Duodenal mucosa (tissue), 2 donors: ENCODE data around the gene SMIM24.

Source experiments
- H3K27ac ChIP-seq: one replicate; pipeline ENCODE4 v1.7.0; 2013; ENCODE audit warnings: low read depth, low read length
- H3K27me3 ChIP-seq, 2 donors: one replicate each; pipeline ENCODE4 v1.7.0; 2013; ENCODE audit warnings: low read length in 2 of 2, control low read depth in 1 of 2; ENCODE audit not compliant: insufficient read depth in 2 of 2, control insufficient read depth in 1 of 2
- H3K36me3 ChIP-seq, 2 donors: one replicate each; pipeline ENCODE4 v1.7.0; 2013; ENCODE audit warnings: low read length in 2 of 2, control low read depth in 1 of 2; ENCODE audit not compliant: insufficient read depth in 2 of 2, control insufficient read depth in 1 of 2
- H3K4me1 ChIP-seq, 2 donors: one replicate each; pipeline ENCODE4 v1.7.0; 2013; ENCODE audit warnings: low read length in 2 of 2, control low read depth in 1 of 2; ENCODE audit not compliant: insufficient read depth in 2 of 2, control insufficient read depth in 1 of 2
- H3K4me3 ChIP-seq, 2 donors: one replicate each; pipeline ENCODE4 v1.7.0; 2013; ENCODE audit warnings: low read length in 2 of 2, low read depth in 1 of 2
- H3K9ac ChIP-seq, 2 donors: one replicate each; pipeline ENCODE4 v1.7.0; 2013; ENCODE audit warnings: low read length in 2 of 2, low read depth in 1 of 2
- H3K9me3 ChIP-seq, 2 donors: one replicate each; pipeline ENCODE4 v1.7.0; 2013; ENCODE audit warnings: low read length in 2 of 2, control low read depth in 1 of 2; ENCODE audit not compliant: control insufficient read depth in 1 of 2

The SMIM24 gene

GRCh38 chr19:3481241-3482090, 1.1 kb upstream of the SMIM24 start:
- H3K27ac ChIP-seq: peak overlapping the region; percentile 81
- peaks cover 16 to 24% of the 10 kb centered on the region in 2 donors for H3K4me1 ChIP-seq
- H3K36me3 ChIP-seq: peaks cover under 1 to 17% of the 10 kb centered on the region in 2 donors
- no peaks in the 10 kb centered on the region for H3K27me3 ChIP-seq
- peak overlapping the region; percentile 51 to 62 for H3K9ac ChIP-seq
- no peaks in the 10 kb centered on the region for H3K9me3 ChIP-seq
- peak overlapping the region; percentile 44 to 64 for H3K4me3 ChIP-seq

GRCh38 chr19:3479834-3480215, 500 bp downstream of the SMIM24 start:
- Histone ChIP-seq H3K9ac (peak overlapping the region in 1 of 2 donors; percentile 66), H3K4me3 (peak overlapping the region; percentile 50 to 58), H3K27ac (peak overlapping the region; percentile 87), H3K27me3 (no peaks in the 10 kb centered on the region), H3K36me3 (peaks cover 8 to 33% of the 10 kb centered on the region in 2 donors), H3K4me1 (peaks cover 20 to 36% of the 10 kb centered on the region in 2 donors), H3K9me3 (no peaks in the 10 kb centered on the region)

- peak overlapping the region; percentile 37 to 40 for H3K4me3 ChIP-seq
- H3K27ac ChIP-seq: peak overlapping the region; percentile 20
- peaks cover 8 to 36% of the 10 kb centered on the region in 2 donors for H3K36me3 ChIP-seq
Measured at GRCh38 chr19:3479177-3479833, 1.0 kb downstream of the SMIM24 start.

GRCh38 chr19:3478409-3479176, 1.7 kb downstream of the SMIM24 start:
- Histone ChIP-seq H3K27me3 (no peaks in the 10 kb centered on the region), H3K36me3 (peaks cover 8 to 37% of the 10 kb centered on the region in 2 donors), H3K4me1 (peaks cover 33 to 46% of the 10 kb centered on the region in 2 donors), H3K9ac (no peak overlapping the region), H3K9me3 (no peaks in the 10 kb centered on the region), H3K4me3 (peak overlapping the region; percentile 28 to 40), H3K27ac (no peak overlapping the region)

More at GRCh38 chr19:3479177-3479833, 1.0 kb downstream of the SMIM24 start:
- no peaks in the 10 kb centered on the region for H3K9me3 ChIP-seq
- H3K27me3 ChIP-seq: no peaks in the 10 kb centered on the region
- no peak overlapping the region for H3K9ac ChIP-seq
- H3K4me1 ChIP-seq: peaks cover 26 to 41% of the 10 kb centered on the region in 2 donors

- Histone ChIP-seq H3K9ac (no peak overlapping the region), H3K4me3 (no peak overlapping the region), H3K27ac (no peak overlapping the region), H3K27me3 (no peaks in the 10 kb centered on the region), H3K9me3 (no peaks in the 10 kb centered on the region), H3K4me1 (peaks cover 33 to 50% of the 10 kb centered on the region in 2 donors), H3K36me3 (peaks cover 8 to 37% of the 10 kb centered on the region in 2 donors)
Measured at GRCh38 chr19:3477951-3478350, 2.4 kb downstream of the SMIM24 start.

GRCh38 chr19:3477506-3477905, 2.8 kb downstream of the SMIM24 start:
- Histone ChIP-seq H3K9ac (no peak overlapping the region), H3K27me3 (no peaks in the 10 kb centered on the region), H3K27ac (no peak overlapping the region), H3K4me1 (peaks cover 31 to 53% of the 10 kb centered on the region in 2 donors), H3K9me3 (no peaks in the 10 kb centered on the region), H3K4me3 (no peak overlapping the region), H3K36me3 (peaks cover 8 to 37% of the 10 kb centered on the region in 2 donors)

- H3K27ac ChIP-seq: no peak overlapping the region
- no peak overlapping the region for H3K9ac ChIP-seq
- H3K4me1 ChIP-seq: peaks cover 24 to 53% of the 10 kb centered on the region in 2 donors
- no peak overlapping the region for H3K4me3 ChIP-seq
- H3K27me3 ChIP-seq: no peaks in the 10 kb centered on the region
- H3K9me3 ChIP-seq: no peaks in the 10 kb centered on the region
- H3K36me3 ChIP-seq: peaks cover 8 to 37% of the 10 kb centered on the region in 2 donors
Measured at GRCh38 chr19:3476830-3477229, 3.5 kb downstream of the SMIM24 start.

GRCh38 chr19:3475449-3475848, 4.9 kb downstream of the SMIM24 start:
- no peaks in the 10 kb centered on the region for H3K27me3 ChIP-seq
- H3K9me3 ChIP-seq: no peaks in the 10 kb centered on the region
- H3K36me3 ChIP-seq: peaks cover 8 to 37% of the 10 kb centered on the region in 2 donors
- peaks cover 17 to 45% of the 10 kb centered on the region in 2 donors for H3K4me1 ChIP-seq
- H3K9ac ChIP-seq: no peak overlapping the region
- H3K27ac ChIP-seq: no peak overlapping the region
- no peak overlapping the region for H3K4me3 ChIP-seq

- H3K27ac ChIP-seq: no peak overlapping the region
- peaks cover 17 to 45% of the 10 kb centered on the region in 2 donors for H3K4me1 ChIP-seq
- no peaks in the 10 kb centered on the region for H3K9me3 ChIP-seq
- peak overlapping the region in 1 of 2 donors; percentile 51 for H3K9ac ChIP-seq
- H3K4me3 ChIP-seq: peak overlapping the region; percentile 43 to 46
- H3K36me3 ChIP-seq: peaks cover 8 to 37% of the 10 kb centered on the region in 2 donors
- no peaks in the 10 kb centered on the region for H3K27me3 ChIP-seq
Measured at GRCh38 chr19:3474614-3475013, 5.7 kb downstream of the SMIM24 start.
